NCI-H2107 treated with DMSO at 0.1 percent for 48 hours (cell line): ENCODE results near the gene CAMTA1.

Experiments used
- DNase-seq: peaks from one replicate; lab custom pipeline; 2025; ENCODE audit not compliant: unreplicated experiment; lab: John Stamatoyannopoulos, UW

The CAMTA1 gene

GRCh38 chr1:7022058-7022457, 236.8 kb downstream of the CAMTA1 start:
- DNase-seq = no peak

GRCh38 chr1:7025013-7025412, 239.8 kb downstream of the CAMTA1 start:
- DNase-seq = no peak

GRCh38 chr1:7026169-7026568, 240.9 kb downstream of the CAMTA1 start:
- DNase-seq = no peak

GRCh38 chr1:7032992-7033391, 247.7 kb downstream of the CAMTA1 start:
- no peak for DNase-seq

GRCh38 chr1:7036386-7036785, 251.1 kb downstream of the CAMTA1 start:
- no peak for DNase-seq

GRCh38 chr1:7039590-7040220, 254.5 kb downstream of the CAMTA1 start:
- DNase-seq = no peak

- DNase-seq = no peak
Measured at GRCh38 chr1:7040969-7041695, 255.9 kb downstream of the CAMTA1 start.

GRCh38 chr1:7042322-7043190, 257.3 kb downstream of the CAMTA1 start:
- peak; percentile 3 for DNase-seq

- DNase-seq = no peak
Measured at GRCh38 chr1:7043191-7043549, 257.9 kb downstream of the CAMTA1 start.

GRCh38 chr1:7043719-7044535, 258.7 kb downstream of the CAMTA1 start:
- no peak for DNase-seq

GRCh38 chr1:7045897-7046296, 260.6 kb downstream of the CAMTA1 start:
- DNase-seq = no peak

GRCh38 chr1:7046314-7046713, 261.1 kb downstream of the CAMTA1 start:
- DNase-seq = no peak

GRCh38 chr1:7046891-7047290, 261.6 kb downstream of the CAMTA1 start:
- DNase-seq = no peak

- DNase-seq = no peak
Measured at GRCh38 chr1:7047866-7048265, 262.6 kb downstream of the CAMTA1 start.

GRCh38 chr1:7048395-7048794, 263.1 kb downstream of the CAMTA1 start:
- no peak for DNase-seq

GRCh38 chr1:7049913-7050625, 264.8 kb downstream of the CAMTA1 start:
- no peak for DNase-seq

GRCh38 chr1:7050751-7051665, 265.8 kb downstream of the CAMTA1 start:
- no peak for DNase-seq

- no peak for DNase-seq
Measured at GRCh38 chr1:7052701-7053100, 267.4 kb downstream of the CAMTA1 start.

GRCh38 chr1:7060745-7061144, 275.5 kb downstream of the CAMTA1 start:
- no peak for DNase-seq
